T-cell (primary cell): ENCODE measurements around the gene ZBED2. TPM values are rescaled to one million over a fixed set of nuclear protein-coding genes. Genes with fewer than 3 reads are reported as not detected.
A peak's percentile ranks its signal among the peaks of the same experiment; 100 is the strongest.
"Not testable (repeated sequence)": the region's sequence is repeated elsewhere in the genome, so short reads cannot be mapped to it uniquely, and the experiment has no call there.

Experiments
- ATAC-seq, 4 experiments: fragments of 200-7000 bp in 3 of 4; fragments of 150-1000 bp in 1 of 4; cut with Tn5 transposase; replicated peaks in 1 of 4; 1 replicate in 3 of 4; 2 replicates in 1 of 4; pipeline ENCODE4 v1.10.0; 2021; ENCODE audit warnings: moderate library complexity in 3 of 4, mild to moderate bottlenecking in 2 of 4, moderate number of reproducible peaks in 1 of 4
- CTCF ChIA-PET, 2 donors: fragments of 300-600 bp; sonication (Branson Sonifier 250); formaldehyde crosslinking; loops; one replicate each; lab custom pipeline; 2022; ENCODE audit warnings: antibody characterized with exemption in 2 of 2; lab: Charles Lee
- POLR2A ChIA-PET, 2 donors: fragments of 300-600 bp; sonication (Branson Sonifier 250); formaldehyde crosslinking; loops; one replicate each; lab custom pipeline; 2022; ENCODE audit warnings: antibody characterized with exemption in 2 of 2; lab: Charles Lee
- DNase-seq, 35 experiments: peaks; one replicate each; pipeline versions ENCODE4 v3.0.0 to v3.0.0-alpha.2; 2013 to 2023
- H3K27ac ChIP-seq: one replicate; pipeline ENCODE4 v1.5.1; 2013; ENCODE audit warnings: low read length
- H3K27me3 ChIP-seq, 2 experiments: replicated peaks in 1 of 2; 1 replicate in 1 of 2; 2 replicates in 1 of 2; pipeline versions ENCODE4 v1.6.1 to v1.7.0; 2013; ENCODE audit warnings: low read length in 1 of 2, mixed read lengths in 1 of 2; ENCODE audit not compliant: control insufficient read depth in 2 of 2, insufficient read depth in 2 of 2; ENCODE audit errors: extremely low read depth in 1 of 2
- H3K36me3 ChIP-seq, 2 donors: 1 replicate in 1 of 2; 2 replicates in 1 of 2; pipeline versions ENCODE4 v1.6.1 to v1.7.0; 2013; ENCODE audit warnings: low read length in 1 of 2; ENCODE audit not compliant: control insufficient read depth in 2 of 2, insufficient read depth in 1 of 2; ENCODE audit errors: extremely low read depth in 1 of 2
- H3K4me1 ChIP-seq, 2 experiments: 1 replicate in 1 of 2; 2 replicates in 1 of 2; pipeline versions ENCODE4 v1.6.1 to v1.7.0; 2013; ENCODE audit warnings: low read length in 2 of 2, mixed read lengths in 1 of 2; ENCODE audit not compliant: insufficient read depth in 2 of 2, control insufficient read depth in 1 of 2; ENCODE audit errors: extremely low read depth in 1 of 2
- H3K4me3 ChIP-seq, 2 donors: 1 replicate in 1 of 2; 2 replicates in 1 of 2; pipeline versions ENCODE4 v1.5.1 to v1.7.0; 2013; ENCODE audit warnings: mild to moderate bottlenecking in 2 of 2, low read length in 1 of 2, moderate library complexity in 1 of 2; ENCODE audit not compliant: control insufficient read depth in 1 of 2; ENCODE audit errors: extremely low read depth in 1 of 2
- H3K9me3 ChIP-seq: 2 replicates; pipeline ENCODE4 v1.7.0; 2013
- H3K27ac Mint-ChIP-seq, 2 donors: one replicate each; pipeline ENCODE4 v1.8.0; 2020 to 2021; ENCODE audit warnings: mild to moderate bottlenecking in 2 of 2, mixed read lengths in 2 of 2
- H3K27me3 Mint-ChIP-seq, 2 donors: one replicate each; pipeline ENCODE4 v1.8.0; 2021 to 2022; ENCODE audit warnings: mixed read lengths in 2 of 2
- H3K36me3 Mint-ChIP-seq: one replicate; pipeline ENCODE4 v1.8.0; 2021; ENCODE audit warnings: mixed read lengths
- H3K4me1 Mint-ChIP-seq, 3 donors: one replicate each; pipeline ENCODE4 v1.8.0; 2020 to 2022; ENCODE audit warnings: mixed read lengths in 3 of 3, mild to moderate bottlenecking in 1 of 3
- H3K4me3 Mint-ChIP-seq, 3 donors: one replicate each; pipeline ENCODE4 v1.8.0; 2020 to 2022; ENCODE audit warnings: mild to moderate bottlenecking in 3 of 3, mixed read lengths in 3 of 3, moderate library complexity in 3 of 3
- H3K9me3 Mint-ChIP-seq, 3 donors: one replicate each; pipeline ENCODE4 v1.8.0; 2020 to 2022; ENCODE audit warnings: mixed read lengths in 3 of 3
- WGBS: methylation state at CpG from one replicate; pipeline ENCODE4 v1.1.5; 2013; ENCODE audit warnings: missing lambda C conversion rate; ENCODE audit not compliant: insufficient coverage; 5-methylcytosine and 5-hydroxymethylcytosine counted together
- total RNA-seq, 35 experiments: library from RNA in 6 of 35; stranded (reverse) in 6 of 35; fragments of 120-200 nt in 1 of 35; gene quantifications; one replicate each; pipeline versions ENCODE4 v1.2.1 to v1.2.4 and lab custom pipeline; 2013 to 2026

ZBED2 gene
- total RNA-seq (under 1 TPM in 3 of 5 donors, not detected in 2; 0.35 to 0.82 (median 0.73) TPM), total RNA-seq (lab: John Stamatoyannopoulos, UW) (0.05 to 897 (median 0.59) reads per million in 29 experiments)
- total RNA-seq (2013), result not detected

- H3K27ac ChIP-seq, result no peak within 1 kb of the TSS
- peaks cover 1 to 64% of the 10 kb centered on the region in 2 donors for H3K36me3 ChIP-seq
- Mint-ChIP-seq H3K27me3 (no peaks in the 10 kb centered on the region), H3K4me1 (peaks cover 36 to 54% (median 53%) of the 10 kb centered on the region in 3 donors), H3K36me3 (peaks cover 56% of the 10 kb centered on the region), H3K27ac (peak within 1 kb of the TSS; percentile 70 to 83), H3K4me3 (peak within 1 kb of the TSS in 1 of 3 donors; percentile 21), H3K9me3 (no peaks in the 10 kb centered on the region)
- H3K9me3 ChIP-seq, result no peaks in the 10 kb centered on the region
- DNase-seq, result no peak
- peaks cover 0 to 13% of the 10 kb centered on the region in 2 experiments for H3K4me1 ChIP-seq
- 20% methylated on average over 1 of the region's 2 CpGs for WGBS
- no peaks in the 10 kb centered on the region for H3K27me3 ChIP-seq
- ATAC-seq, result peak in 1 of 4 experiments; percentile 20
- H3K4me3 ChIP-seq, result no peak within 1 kb of the TSS
- ChIA-PET CTCF (interaction anchor here in 1 of 2 donors (0.6 kb wide), 1 partner anchor 21 kb away, joined by 3 read pairs; no protein-coding TSS in a partner anchor), POLR2A (interaction anchor here in 1 of 2 donors (0.6 to 0.7 kb wide), 2 partner anchors 48 to 1466 kb away, joined by 3 to 5 read pairs; no protein-coding TSS in a partner anchor)
These were observed at the start of gene ZBED2 for GRCh38 chr3:111595232-111595631. TSS of gene ZBED2 (minus strand) at chr3:111595346. CDS start at chr3:111594201, 1,145 bp downstream.

- Histone ChIP-seq H3K36me3 (peaks cover 5 to 43% of the 10 kb centered on the region in 2 donors), H3K4me3 (no peak overlapping the region), H3K27ac (no peak overlapping the region), H3K4me1 (no peaks in the 10 kb centered on the region), H3K9me3 (no peaks in the 10 kb centered on the region), H3K27me3 (no peaks in the 10 kb centered on the region)
- ChIA-PET POLR2A (no interaction called here), CTCF (interaction anchor here in 1 of 2 donors (1.1 kb wide), 1 partner anchor 9 kb away, joined by 3 read pairs; no protein-coding TSS in a partner anchor)
- Mint-ChIP-seq H3K4me1 (peaks cover 0 to 1% (median 0%) of the 10 kb centered on the region in 3 donors), H3K4me3 (no peak overlapping the region), H3K36me3 (peaks cover 84% of the 10 kb centered on the region), H3K27ac (no peak overlapping the region), H3K9me3 (peaks cover 11 to 28% (median 13%) of the 10 kb centered on the region in 3 donors), H3K27me3 (no peaks in the 10 kb centered on the region)
- DNase-seq (no peak), ATAC-seq (no peak)
- 100% methylated on average over 1 of the region's 4 CpGs for WGBS
These were observed 44.2 kb upstream of the ZBED2 start for GRCh38 chr3:111639316-111639715.

GRCh38 chr3:111636366-111636885, 41.3 kb upstream of the ZBED2 start:
- H3K4me3 ChIP-seq, result no peak overlapping the region
- H3K4me1 Mint-ChIP-seq, result no peaks in the 10 kb centered on the region
- no peak overlapping the region for H3K4me3 Mint-ChIP-seq
- 100% methylated on average over 3 of the region's 4 CpGs for WGBS
- no peak overlapping the region for H3K27ac Mint-ChIP-seq
- peaks cover 0 to 7% (median 5%) of the 10 kb centered on the region in 3 donors for H3K9me3 Mint-ChIP-seq
- no peaks in the 10 kb centered on the region for H3K27me3 Mint-ChIP-seq
- H3K27ac ChIP-seq, result no peak overlapping the region
- H3K36me3 Mint-ChIP-seq, result peaks cover 82% of the 10 kb centered on the region
- H3K36me3 ChIP-seq, result peaks cover 5 to 43% of the 10 kb centered on the region in 2 donors
- no peaks in the 10 kb centered on the region for H3K9me3 ChIP-seq
- DNase-seq, result no peak
- POLR2A ChIA-PET, result interaction anchor here in 1 of 2 donors (0.6 kb wide), 2 partner anchors 20 to 584 kb away, joined by 3 to 5 read pairs; no protein-coding TSS in a partner anchor
- CTCF ChIA-PET, result no interaction called here
- ATAC-seq, result no peak
- H3K4me1 ChIP-seq, result no peaks in the 10 kb centered on the region
- H3K27me3 ChIP-seq, result no peaks in the 10 kb centered on the region

- H3K27ac ChIP-seq, result no peak overlapping the region
- ChIA-PET POLR2A (no interaction called here), CTCF (interaction anchor here in 1 of 2 donors (0.7 kb wide), 1 partner anchor 56 kb away, joined by 3 read pairs; no protein-coding TSS in a partner anchor)
- H3K4me1 ChIP-seq, result no peaks in the 10 kb centered on the region
- Mint-ChIP-seq H3K27me3 (no peaks in the 10 kb centered on the region), H3K4me3 (no peak overlapping the region), H3K9me3 (no peaks in the 10 kb centered on the region), H3K4me1 (peaks cover 0 to 3% (median 0%) of the 10 kb centered on the region in 3 donors), H3K27ac (no peak overlapping the region), H3K36me3 (peaks cover 82% of the 10 kb centered on the region)
- ATAC-seq, result no peak
- H3K27me3 ChIP-seq, result no peaks in the 10 kb centered on the region
- no peak for DNase-seq
- no CpG with 5 or more reads among the region's 2 CpGs for WGBS
- no peak overlapping the region for H3K4me3 ChIP-seq
- no peaks in the 10 kb centered on the region for H3K9me3 ChIP-seq
- peaks cover 5 to 43% of the 10 kb centered on the region in 2 donors for H3K36me3 ChIP-seq
These were observed 40.3 kb upstream of the ZBED2 start for GRCh38 chr3:111635403-111635802.

- H3K27ac Mint-ChIP-seq, result peak overlapping the region; percentile 49 to 52
- ATAC-seq, POLR2A ChIA-PET, CTCF ChIA-PET, H3K4me1 ChIP-seq, H3K27ac ChIP-seq, H3K4me3 ChIP-seq, H3K27me3 Mint-ChIP-seq, H3K4me3 Mint-ChIP-seq, H3K27me3 ChIP-seq, H3K9me3 ChIP-seq, DNase-seq: not testable (repeated sequence)
- H3K36me3 ChIP-seq, result peaks cover 10 to 26% of the 10 kb centered on the region in 2 donors
- H3K9me3 Mint-ChIP-seq, result peaks cover 5 to 16% (median 9%) of the 10 kb centered on the region in 3 donors
- H3K4me1 Mint-ChIP-seq, result peaks cover 5 to 10% (median 8%) of the 10 kb centered on the region in 3 donors
- peaks cover 80% of the 10 kb centered on the region for H3K36me3 Mint-ChIP-seq
These were observed 35.5 kb upstream of the ZBED2 start for GRCh38 chr3:111630638-111631037.

GRCh38 chr3:111629018-111629417, 33.9 kb upstream of the ZBED2 start:
- CTCF ChIA-PET, ATAC-seq, H3K9me3 ChIP-seq, H3K4me3 ChIP-seq, DNase-seq, H3K27me3 ChIP-seq, H3K27ac ChIP-seq, POLR2A ChIA-PET, H3K4me1 ChIP-seq, H3K27me3 Mint-ChIP-seq, H3K4me3 Mint-ChIP-seq: not testable (repeated sequence)
- Mint-ChIP-seq H3K9me3 (peaks cover 5 to 16% (median 9%) of the 10 kb centered on the region in 3 donors), H3K36me3 (peaks cover 90% of the 10 kb centered on the region), H3K4me1 (peaks cover 5 to 17% (median 8%) of the 10 kb centered on the region in 3 donors), H3K27ac (peak overlapping the region; percentile 10 to 19)
- peaks cover 10 to 41% of the 10 kb centered on the region in 2 donors for H3K36me3 ChIP-seq
- no CpG with 5 or more reads among the region's 1 CpG for WGBS
